ENCODE results near the gene GEMIN7. TPM values are rescaled to one million over a fixed set of nuclear protein-coding genes. Genes with fewer than 3 reads are reported as not detected.

The GEMIN7 gene
- total RNA-seq, 1 experiment from 2014 or later, result 46.0 TPM

GRCh38 chr19:45063851-45064801, 14.9 kb upstream of the GEMIN7 start:
- no peaks in the 10 kb centered on the region for H3K27me3 ChIP-seq (ENCODE audit: insufficient read depth, low read length)
- no peak overlapping the region for H4K8ac ChIP-seq (replicated peaks; ENCODE audit: insufficient read length, low read depth, low read length)
- no peak overlapping the region for H2AFZ ChIP-seq (ENCODE audit: low read length)
- H3K23me2 ChIP-seq (ENCODE audit: insufficient read length, low read depth, low read length, poor library complexity, severe bottlenecking), result no peaks in the 10 kb centered on the region
- Mint-ChIP-seq H3K27me3 (ENCODE audit: low read depth) (no peaks in the 10 kb centered on the region), H3K27ac (peak overlapping the region in 1 of 3 experiments; percentile 55; a peak in 1 of 7 replicates), H3K36me3 (ENCODE audit: insufficient read depth in 1 of 3, low read depth in 3 of 3) (peaks cover 44 to 76% (median 61%) of the 10 kb centered on the region in 3 experiments; a peak in 6 of 7 replicates), H3K4me3 (no peak overlapping the region), H3K9me3 (no peaks in the 10 kb centered on the region), H3K4me1 (peaks cover 8 to 18% of the 10 kb centered on the region in 2 experiments)
- H3K4me2 ChIP-seq (ENCODE audit: insufficient read depth, insufficient read length, low read length), result no peak overlapping the region
- no peak overlapping the region for H3K23ac ChIP-seq (ENCODE audit: insufficient read length, low read depth, low read length)
- no peak overlapping the region for H2BK15ac ChIP-seq (ENCODE audit: low read depth, low read length)
- no peak for TF ChIP-seq CTCF (conservative IDR thresholded peaks at IDR 0.05)
- no peaks in the 10 kb centered on the region for H4K20me1 ChIP-seq (ENCODE audit: control insufficient read depth, insufficient read depth, insufficient read length)
- H3K27ac ChIP-seq (ENCODE audit: insufficient read length, low read depth, low read length), result no peak overlapping the region
- no peak overlapping the region for H2BK120ac ChIP-seq (ENCODE audit: low read depth, low read length, poor library complexity, severe bottlenecking)
- H3K56ac ChIP-seq (ENCODE audit: insufficient read length, low read depth, low read length), result no peak overlapping the region
- H3K14ac ChIP-seq (ENCODE audit: insufficient read depth, low read length), result no peak overlapping the region
- no peaks in the 10 kb centered on the region for H3K9me3 ChIP-seq (ENCODE audit: control insufficient read depth, low read depth, low read length)
- H3K4me1 ChIP-seq (ENCODE audit: insufficient read depth, low read length), result no peaks in the 10 kb centered on the region
- no peak overlapping the region for H4K5ac ChIP-seq (ENCODE audit: insufficient read length, low read depth, low read length)
- H3K9ac ChIP-seq (ENCODE audit: extremely low read depth, insufficient read length, low read length), result no peak overlapping the region
- H4K91ac ChIP-seq (ENCODE audit: insufficient read length, low read depth, low read length), result no peak overlapping the region
- no CpG with 5 or more reads among the region's 85 CpGs for WGBS (ENCODE audit: extremely low coverage, insufficient read length, low lambda C conversion rate)
- no peak overlapping the region for H2AK5ac ChIP-seq (ENCODE audit: insufficient read length, low read length)
- no peaks in the 10 kb centered on the region for H3K79me2 ChIP-seq (ENCODE audit: insufficient read depth, low read length)
- no peak overlapping the region for H3K4ac ChIP-seq (ENCODE audit: low read depth, low read length)
- no peak overlapping the region for H2BK20ac ChIP-seq (ENCODE audit: low read depth, low read length, poor library complexity, severe bottlenecking)
- no peak overlapping the region for H2BK12ac ChIP-seq (ENCODE audit: insufficient read length, low read depth, low read length)
- no peak overlapping the region for H3T11ph ChIP-seq (ENCODE audit: low read length)
- H3K79me1 ChIP-seq (ENCODE audit: insufficient read depth, low read depth, low read length, poor library complexity, severe bottlenecking), result no peaks in the 10 kb centered on the region
- no peak for DNase-seq
- no peak overlapping the region for H3K18ac ChIP-seq (ENCODE audit: insufficient read length, low read depth, low read length)
- no peak overlapping the region for H2BK5ac ChIP-seq (ENCODE audit: insufficient read length, low read length)

Measured in H9 (cell line).